GM19324 (cell line): ENCODE measurements around the gene UBE2L5.
"Not testable (repeated sequence)": the region's sequence is repeated elsewhere in the genome, so short reads cannot be mapped to it uniquely, and the experiment has no call there.

ENCODE experiments used
- ATAC-seq: cut with Tn5 transposase; IDR thresholded peaks from one replicate; pipeline ENCODE4 v1.9.1; 2021; ENCODE audit warnings: mild to moderate bottlenecking, moderate library complexity; ENCODE audit not compliant: unreplicated experiment, low FRiP score

UBE2L5 gene

GRCh38 chr13:30435911-30436451 lies 13.7 kb downstream of the UBE2L5 start:
- no peak for ATAC-seq

- ATAC-seq: no peak
Observed at GRCh38 chr13:30437177-30437576, 14.9 kb downstream of the UBE2L5 start.

- ATAC-seq: no peak
Observed at GRCh38 chr13:30438286-30438685, 16.0 kb downstream of the UBE2L5 start.

- no peak for ATAC-seq
Observed at GRCh38 chr13:30440910-30441703, 18.8 kb downstream of the UBE2L5 start.

- no peak for ATAC-seq
Observed at GRCh38 chr13:30442926-30443325, 20.6 kb downstream of the UBE2L5 start.

- not testable (repeated sequence) for ATAC-seq
Observed at GRCh38 chr13:30443491-30443890, 21.2 kb downstream of the UBE2L5 start.

- peak; percentile 43 for ATAC-seq
Observed at GRCh38 chr13:30443957-30444404, 21.7 kb downstream of the UBE2L5 start.

- peak; percentile 3 for ATAC-seq
Observed at GRCh38 chr13:30446126-30446500, 23.8 kb downstream of the UBE2L5 start.

GRCh38 chr13:30448441-30448840 lies 26.1 kb downstream of the UBE2L5 start:
- ATAC-seq: no peak

- ATAC-seq: no peak
Observed at GRCh38 chr13:30450066-30450465, 27.8 kb downstream of the UBE2L5 start.

GRCh38 chr13:30451476-30451875 lies 29.2 kb downstream of the UBE2L5 start:
- not testable (repeated sequence) for ATAC-seq

- no peak for ATAC-seq
Observed at GRCh38 chr13:30453727-30454126, 31.4 kb downstream of the UBE2L5 start.

DNA sequence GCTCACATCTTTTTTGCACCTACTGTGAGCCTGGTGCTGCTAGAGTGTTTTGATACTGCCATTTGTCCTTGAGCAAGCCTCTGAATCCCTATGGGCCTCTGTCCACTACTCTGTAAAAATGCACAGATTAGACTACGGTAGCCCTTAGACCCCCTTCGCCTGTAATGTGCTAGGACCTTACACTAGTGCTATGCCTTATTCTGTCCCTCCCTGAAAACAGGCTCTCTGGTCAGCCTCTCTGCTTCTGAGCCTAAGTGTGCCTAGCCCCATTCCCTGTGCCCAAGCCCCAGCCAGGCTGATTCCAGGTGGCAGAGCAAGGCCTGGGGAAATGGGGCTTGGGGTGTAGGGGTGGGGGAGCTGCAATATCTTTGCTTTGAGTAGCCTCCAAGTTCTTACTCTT lies 32.7 kb downstream of the UBE2L5 start:
- ATAC-seq: no peak

DNA sequence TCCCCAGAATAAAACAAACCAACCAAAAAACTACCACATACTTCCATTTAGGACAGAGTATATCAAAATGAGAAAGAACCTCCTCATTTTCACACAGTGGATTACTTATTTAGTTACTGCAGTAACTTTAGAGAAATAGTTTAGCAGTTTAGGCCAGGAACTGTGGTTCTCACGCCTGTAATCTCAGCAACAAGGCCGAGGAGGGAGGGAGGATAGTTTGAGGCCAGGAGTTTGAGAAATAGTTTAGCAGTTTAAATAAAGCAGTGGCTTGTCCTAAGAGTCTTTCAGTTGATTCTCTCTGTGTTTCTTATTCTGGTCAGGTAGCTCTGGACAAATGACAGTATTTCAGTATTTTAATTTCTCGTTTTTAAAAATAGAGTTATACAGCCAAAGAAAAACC lies 34.0 kb downstream of the UBE2L5 start:
- ATAC-seq: no peak

DNA sequence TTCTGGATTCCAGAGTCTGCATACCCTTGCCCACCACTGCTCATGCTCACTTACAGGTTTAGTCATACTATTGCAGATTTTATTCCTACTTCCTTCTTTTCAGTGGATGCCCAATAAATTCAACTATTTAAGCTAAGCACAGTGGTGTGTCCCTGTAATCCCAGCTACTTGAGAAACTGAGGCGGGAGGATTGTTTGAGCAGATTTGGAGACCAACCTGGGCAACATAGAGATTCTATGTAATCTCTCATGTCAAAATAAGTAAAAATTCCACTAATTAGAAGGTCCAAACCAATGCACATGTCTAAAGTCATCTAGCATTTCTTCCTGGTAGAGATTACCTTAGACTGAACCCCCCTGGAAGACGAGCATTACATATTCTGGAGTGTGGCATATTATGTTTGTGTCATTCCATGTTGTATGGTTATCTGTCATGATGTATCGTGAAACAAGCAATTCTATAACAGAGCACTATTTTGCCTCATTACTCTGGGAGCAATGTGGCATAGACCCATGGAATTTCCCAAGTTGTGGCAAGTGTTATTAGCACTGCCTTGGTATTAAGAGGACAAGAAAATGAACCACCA lies 35.1 kb downstream of the UBE2L5 start:
- no peak for ATAC-seq

GRCh38 chr13:30461279-30462066 lies 39.2 kb downstream of the UBE2L5 start:
- ATAC-seq: not testable (repeated sequence)

DNA sequence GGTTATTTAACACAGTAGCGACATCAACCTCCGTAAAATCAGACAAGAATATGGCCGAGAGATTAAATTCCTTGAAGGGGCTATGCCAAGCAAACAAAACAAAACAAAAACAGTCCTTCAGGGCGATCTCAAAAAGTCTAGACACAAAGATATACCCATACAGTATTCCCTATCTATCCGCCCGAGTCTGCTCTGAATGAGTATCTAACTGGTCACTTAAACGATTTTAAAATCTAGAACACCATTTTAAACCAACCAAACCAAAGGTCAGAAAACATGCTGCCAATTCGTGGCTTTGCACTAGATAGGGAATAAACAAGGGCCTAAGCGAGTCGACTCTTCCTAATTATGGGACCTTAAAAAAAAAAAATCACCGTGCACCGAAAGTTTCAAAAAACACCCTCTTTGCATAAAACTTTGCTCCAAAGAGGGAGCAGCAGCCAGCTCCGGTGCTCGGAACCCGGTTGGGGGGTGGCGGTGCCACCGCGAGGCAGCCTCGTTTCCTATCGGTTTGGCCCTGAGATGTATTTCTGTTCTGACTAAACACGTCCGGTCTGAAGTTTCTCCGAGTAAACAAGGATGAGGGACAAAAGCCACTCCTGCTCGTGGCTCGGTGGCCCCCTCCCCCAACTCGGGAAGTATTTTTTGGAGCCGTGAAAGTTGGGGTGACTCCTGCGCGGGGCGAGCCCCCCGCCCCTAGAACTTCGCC lies 41.6 kb downstream of the UBE2L5 start:
- ATAC-seq: peak; percentile 50

DNA sequence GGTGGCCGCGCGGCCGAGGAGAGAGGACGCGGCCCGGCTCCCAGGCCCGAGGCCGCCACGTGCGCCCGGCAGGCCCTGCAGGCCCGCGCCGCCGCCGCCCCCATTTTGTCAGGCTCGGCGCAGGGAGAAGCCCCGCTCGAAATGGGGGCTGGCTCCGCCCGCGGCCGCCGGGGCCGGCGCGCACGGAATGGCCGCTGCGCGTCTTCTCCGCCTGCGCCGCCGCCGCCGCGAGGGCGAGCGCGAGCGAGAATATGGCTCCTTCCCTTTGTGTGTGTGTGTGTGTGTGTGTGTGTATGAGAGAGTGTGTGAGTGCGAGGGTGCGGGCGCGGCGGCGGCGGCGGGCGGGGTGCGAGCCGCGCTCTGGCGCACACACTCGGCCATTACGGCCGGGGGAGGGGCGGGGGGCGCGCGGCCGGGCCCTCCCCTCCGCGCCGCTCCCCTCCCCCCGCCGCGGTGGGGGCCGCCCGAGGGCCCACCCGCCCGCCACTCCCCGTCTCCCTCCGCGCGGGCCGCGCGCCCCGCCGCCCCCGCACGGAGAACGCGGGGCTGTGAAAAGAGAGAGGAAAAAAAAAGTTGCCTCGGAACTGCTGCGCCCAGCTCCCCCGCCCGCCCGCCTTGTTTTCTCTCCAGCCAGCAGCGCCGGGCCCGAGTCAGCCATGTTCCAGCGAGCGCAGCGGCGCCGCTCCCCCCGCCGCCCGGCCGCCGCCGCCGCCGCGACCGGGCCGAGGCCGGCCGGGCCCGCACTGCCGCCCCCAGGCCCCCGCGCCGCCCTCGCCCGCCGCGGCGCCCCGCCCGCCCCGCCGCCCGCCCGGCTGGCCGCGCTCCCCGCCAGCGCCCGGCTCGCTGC lies 42.4 kb downstream of the UBE2L5 start:
- ATAC-seq: peak; percentile 36

DNA sequence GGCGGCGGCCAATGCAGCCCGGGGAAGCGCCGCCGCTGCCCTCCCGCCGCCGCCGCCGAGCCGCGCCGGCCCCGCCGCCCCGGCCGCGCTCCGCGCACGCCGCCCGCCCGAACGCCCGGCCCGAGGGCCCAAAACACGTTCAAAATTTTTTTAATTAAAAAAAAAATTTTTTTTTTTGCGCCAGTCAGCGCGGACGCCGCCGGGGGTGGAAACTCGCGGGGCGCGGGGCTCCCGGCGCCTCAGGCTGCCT lies 43.0 kb downstream of the UBE2L5 start:
- no peak for ATAC-seq
